H1 (cell line): ENCODE results near the gene RSL24D1. TPM values are rescaled to one million over a fixed set of nuclear protein-coding genes. Genes with fewer than 3 reads are reported as not detected.

Source experiments
- CTCF ChIA-PET: fragments of 300-600 bp; sonication (Branson Sonifier 250); formaldehyde crosslinking; loops from one replicate; lab custom pipeline; 2021; ENCODE audit not compliant: partially characterized antibody; lab: Charles Lee
- POLR2A ChIA-PET: fragments of 300-600 bp; sonication (Branson Sonifier 250); formaldehyde crosslinking; loops from one replicate; lab custom pipeline; 2021; ENCODE audit warnings: inconsistent platforms; ENCODE audit not compliant: partially characterized antibody; lab: Charles Lee
- DNase-seq, 2 experiments: peaks; one replicate each; pipeline versions ENCODE4 v3.0.0 to v3.0.0-alpha.2; 2010 to 2022; ENCODE audit warnings: low spot score in 2 of 2, low read depth in 1 of 2, mixed read lengths in 1 of 2
- FAIRE-seq: peaks from 2 replicates; lab custom pipeline; 2011; peaks lifted over from hg19 to GRCh38; lab: Jason Lieb, UNC
- H2AFZ ChIP-seq: 2 replicates; pipeline ENCODE4 v1.8.1; 2012; ENCODE audit warnings: low read length, inconsistent platforms
- H2AK5ac ChIP-seq: 2 replicates; pipeline ENCODE4 v1.6.1; 2013; ENCODE audit warnings: low read depth, low read length
- H2BK120ac ChIP-seq: replicated peaks from 2 replicates; pipeline ENCODE3; 2013; ENCODE audit warnings: low read depth, low read length, inconsistent platforms
- H2BK12ac ChIP-seq: 2 replicates; pipeline ENCODE4 v1.6.1; 2013; ENCODE audit warnings: low read depth, low read length
- H2BK15ac ChIP-seq: 2 replicates; pipeline ENCODE4 v1.6.1; 2013; ENCODE audit warnings: low read length
- H2BK20ac ChIP-seq: 2 replicates; pipeline ENCODE4 v1.6.1; 2013; ENCODE audit warnings: low read length
- H2BK5ac ChIP-seq: 2 replicates; pipeline ENCODE4 v1.6.1; 2013; ENCODE audit warnings: low read depth, low read length
- H3K14ac ChIP-seq: 2 replicates; pipeline ENCODE4 v1.6.1; 2013; ENCODE audit warnings: inconsistent platforms; ENCODE audit not compliant: insufficient read length
- H3K18ac ChIP-seq: 2 replicates; pipeline ENCODE4 v1.6.1; 2013; ENCODE audit warnings: low read length; ENCODE audit errors: extremely low read depth
- H3K23ac ChIP-seq: 2 replicates; pipeline ENCODE4 v1.6.1; 2013; ENCODE audit warnings: inconsistent platforms; ENCODE audit not compliant: insufficient read length
- H3K23me2 ChIP-seq: 2 replicates; pipeline ENCODE4 v1.6.1; 2013; ENCODE audit warnings: low read depth, low read length
- H3K27ac ChIP-seq: 2 replicates; pipeline ENCODE4 v1.6.1; 2011; ENCODE audit warnings: low read depth, low read length, inconsistent platforms
- H3K27me3 ChIP-seq, 4 experiments: replicated peaks in 1 of 4; 1 replicate in 1 of 4; 2 replicates in 3 of 4; pipeline versions ENCODE4 v1.6.1 to v1.8.1; 2011 to 2013; ENCODE audit warnings: low read length in 3 of 4, mild to moderate bottlenecking in 3 of 4, inconsistent platforms in 2 of 4, mixed read lengths in 2 of 4, moderate library complexity in 1 of 4; ENCODE audit not compliant: control insufficient read depth in 3 of 4, insufficient read depth in 3 of 4; ENCODE audit errors: extremely low read depth in 1 of 4
- H3K36me3 ChIP-seq, 4 experiments: 2 replicates each; pipeline versions ENCODE4 v1.6.1 to v1.8.1; 2011 to 2013; ENCODE audit warnings: mild to moderate bottlenecking in 4 of 4, low read length in 3 of 4, moderate library complexity in 2 of 4, control low read depth in 1 of 4, inconsistent platforms in 1 of 4; ENCODE audit not compliant: insufficient read depth in 4 of 4, control insufficient read depth in 2 of 4
- H3K4ac ChIP-seq: replicated peaks from 2 replicates; pipeline ENCODE3; 2013; ENCODE audit warnings: low read length, low read depth, mixed read lengths, inconsistent platforms; ENCODE audit not compliant: insufficient read length
- H3K4me1 ChIP-seq, 4 experiments: replicated peaks in 1 of 4; 1 replicate in 1 of 4; 2 replicates in 3 of 4; pipeline versions ENCODE4 v1.6.1 to v1.8.1; 2011 to 2013; ENCODE audit warnings: low read length in 3 of 4, inconsistent platforms in 2 of 4, mixed read lengths in 1 of 4; ENCODE audit not compliant: insufficient read depth in 4 of 4, control insufficient read depth in 3 of 4
- H3K4me2 ChIP-seq, 2 experiments: 2 replicates each; pipeline versions ENCODE4 v1.6.1 to v1.8.1; 2011 to 2013; ENCODE audit warnings: low read depth in 2 of 2, low read length in 2 of 2, control low read depth in 1 of 2, inconsistent platforms in 1 of 2, mild to moderate bottlenecking in 1 of 2; ENCODE audit not compliant: insufficient read depth in 1 of 2
- H3K4me3 ChIP-seq, 4 experiments: fragments of 200-600, 300-600 bp in 1 of 4; sonication (generic), shearing (Covaris generic), sonication (Bioruptor Twin) in 1 of 4; 2 replicates each; pipeline versions ENCODE4 v1.5.1 to v1.8.1; 2011 to 2016; ENCODE audit warnings: low read length in 4 of 4, low read depth in 3 of 4, control low read depth in 2 of 4, inconsistent platforms in 2 of 4, mild to moderate bottlenecking in 2 of 4, mixed read lengths in 1 of 4, moderate library complexity in 1 of 4; ENCODE audit not compliant: insufficient read depth in 2 of 4; ENCODE audit errors: extremely low read depth in 1 of 4
- H3K56ac ChIP-seq: replicated peaks from 2 replicates; pipeline ENCODE3; 2013; ENCODE audit warnings: low read depth, mild to moderate bottlenecking, mixed read lengths, low read length, inconsistent platforms; ENCODE audit not compliant: insufficient read length
- H3K79me1 ChIP-seq: 2 replicates; pipeline ENCODE4 v1.6.1; 2013; ENCODE audit warnings: low read depth, low read length, control low read depth
- H3K79me2 ChIP-seq, 2 experiments: 2 replicates each; pipeline versions ENCODE4 v1.6.1 to v1.8.1; 2012 to 2013; ENCODE audit warnings: low read length in 2 of 2, mild to moderate bottlenecking in 2 of 2, inconsistent platforms in 1 of 2; ENCODE audit not compliant: insufficient read depth in 2 of 2, control insufficient read depth in 1 of 2
- H3K9ac ChIP-seq, 4 experiments: replicated peaks in 1 of 4; 1 replicate in 1 of 4; 2 replicates in 3 of 4; pipeline versions ENCODE4 v1.6.1 to v1.8.1; 2011 to 2013; ENCODE audit warnings: low read depth in 3 of 4, low read length in 3 of 4, control low read depth in 2 of 4, mild to moderate bottlenecking in 2 of 4, moderate library complexity in 2 of 4, inconsistent platforms in 1 of 4; ENCODE audit errors: extremely low read depth in 1 of 4
- H3K9me3 ChIP-seq, 2 experiments: 2 replicates each; pipeline versions ENCODE4 v1.6.1 to v1.8.1; 2012 to 2013; ENCODE audit warnings: mild to moderate bottlenecking in 2 of 2, moderate library complexity in 2 of 2, control low read depth in 1 of 2, inconsistent platforms in 1 of 2, low read depth in 1 of 2, low read length in 1 of 2, mixed read lengths in 1 of 2; ENCODE audit not compliant: insufficient read depth in 2 of 2
- H4K20me1 ChIP-seq, 2 experiments: replicated peaks in 1 of 2; 2 replicates each; pipeline versions ENCODE3 to v1.8.1; 2011 to 2013; ENCODE audit warnings: inconsistent platforms in 2 of 2, low read length in 2 of 2, mild to moderate bottlenecking in 1 of 2; ENCODE audit not compliant: insufficient read depth in 2 of 2, control insufficient read depth in 1 of 2
- H4K5ac ChIP-seq: 2 replicates; pipeline ENCODE4 v1.6.1; 2013; ENCODE audit warnings: low read length, low read depth, mixed read lengths, inconsistent platforms; ENCODE audit not compliant: insufficient read length
- H4K8ac ChIP-seq: 2 replicates; pipeline ENCODE4 v1.8.0; 2013; ENCODE audit warnings: mild to moderate bottlenecking, moderate library complexity, low read length, inconsistent platforms; ENCODE audit not compliant: insufficient read depth; ENCODE audit errors: extremely low read depth
- H4K91ac ChIP-seq: replicated peaks from 2 replicates; pipeline ENCODE3; 2013; ENCODE audit warnings: low read length, mixed read lengths, inconsistent platforms; ENCODE audit not compliant: insufficient read length
- BCL11A ChIP-seq, 2 experiments: IDR thresholded peaks; one replicate each; pipeline ENCODE4 v1.6.1; 2011; ENCODE audit warnings: low read depth in 2 of 2, low read length in 2 of 2, mild to moderate bottlenecking in 2 of 2
- CTBP2 ChIP-seq: IDR thresholded peaks from 2 replicates; pipeline ENCODE4 v1.7.0; 2011; ENCODE audit warnings: borderline replicate concordance, mild to moderate bottlenecking, moderate library complexity, mixed read lengths, low read length; ENCODE audit not compliant: insufficient read depth, insufficient read length
- HDAC2 ChIP-seq, 2 experiments: fragments of 300-600 bp in 1 of 2; sonication (generic) in 1 of 2; IDR thresholded peaks; 2 replicates each; pipeline ENCODE4 v1.6.1; 2011 to 2012; ENCODE audit warnings: low read depth in 2 of 2, low read length in 2 of 2, mild to moderate bottlenecking in 2 of 2, moderate library complexity in 2 of 2, borderline replicate concordance in 1 of 2, inconsistent platforms in 1 of 2
- RAD21 ChIP-seq, 2 experiments: IDR thresholded peaks in 1 of 2; conservative IDR thresholded peaks in 1 of 2; 2 replicates each; pipeline ENCODE4 v1.6.1; 2011; ENCODE audit warnings: low read depth in 2 of 2, low read length in 2 of 2, improper control_type of control experiment in 1 of 2, inconsistent platforms in 1 of 2, mild to moderate bottlenecking in 1 of 2, moderate library complexity in 1 of 2
- SP2 ChIP-seq: IDR thresholded peaks from 2 replicates; pipeline ENCODE4 v1.6.1; 2012; ENCODE audit warnings: mild to moderate bottlenecking, low read length, inconsistent platforms
- WGBS, 2 experiments: shearing (Covaris generic) in 1 of 2; methylation state at CpG; one replicate each; pipeline versions ENCODE4 v1.1.6 to v1.1.7; 2013 to 2015; ENCODE audit warnings: low lambda C conversion rate in 2 of 2, mixed read lengths in 2 of 2, inconsistent platforms in 1 of 2, low coverage in 1 of 2, missing lambda C conversion rate in 1 of 2; ENCODE audit not compliant: insufficient replicate concordance in 2 of 2, insufficient coverage in 1 of 2, insufficient read length in 1 of 2; ENCODE audit errors: extremely low coverage in 1 of 2, missing lambda C conversion rate in 1 of 2; 5-methylcytosine and 5-hydroxymethylcytosine counted together
- polyA plus RNA-seq, 7 experiments: library from polyadenylated mRNA; depleted of rRNA in 3 of 7; stranded (reverse) in 5 of 7; unstranded in 2 of 7; fragments of >200 nt in 5 of 7; fragments of 200-250 nt in 2 of 7; gene quantifications; 1 replicate in 5 of 7; 2 replicates in 1 of 7; 4 replicates in 1 of 7; pipeline versions ENCODE4 v1.2.1 to v1.2.3, GENCODE V29; 2011 to 2013; ENCODE audit warnings: missing spikeins in 2 of 7, mixed read lengths in 2 of 7
- total RNA-seq: library from RNA; stranded (reverse); fragmentation: NEBNext Ultra II Directional; extraction: Animal tissue kit (Norgen Biotek cat#: 25700); gene quantifications from 2 replicates; pipeline ENCODE4 v1.2.1, GENCODE V29; 2021
- TF ChIP-seq, protein P1 (sequence below): IDR thresholded peaks from 2 replicates; pipeline ENCODE4 v1.6.1; 2012; ENCODE audit warnings: low read length, inconsistent platforms
- TF ChIP-seq, protein P2 (sequence below): IDR thresholded peaks from 2 replicates; pipeline ENCODE4 v1.6.1; 2011; ENCODE audit warnings: low read length, improper control_type of control experiment

Gene RSL24D1
- total and polyA plus RNA-seq, 2 of the 8 experiments (the other 6 are each of a cell fraction or from before 2014, with no cell fraction given): 45.7 to 130 TPM

DNA sequence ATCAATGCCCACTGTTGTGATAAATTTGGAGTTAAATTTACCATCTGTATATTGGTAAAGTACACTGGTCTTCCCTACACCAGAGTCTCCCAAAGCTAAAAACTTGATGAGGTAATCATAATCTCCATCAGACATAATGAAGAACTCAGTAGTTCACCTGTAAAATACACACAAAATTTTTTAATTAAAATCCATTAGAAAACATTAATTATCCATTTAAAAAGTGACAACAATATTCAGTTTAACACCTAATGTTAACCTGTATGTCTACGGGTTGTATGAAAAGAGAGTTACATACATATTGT lies 38.0 kb upstream of the RSL24D1 start:
- H3K4me3 ChIP-seq: no peak overlapping the region
- no peak overlapping the region for H3K18ac ChIP-seq

More for the DNA sequence above, 38.0 kb upstream of the RSL24D1 start:
- H4K20me1 ChIP-seq: no peaks in the 10 kb centered on the region
- CTCF ChIA-PET: no interaction called here
- 100% methylated on average over 1 of the region's 1 CpG; no CpG with 5 or more reads in 1 of the 2 experiments for WGBS, 2 experiments
- H3K27ac ChIP-seq: no peak overlapping the region
- FAIRE-seq: no peak
- no peak overlapping the region for H2BK120ac ChIP-seq
- no peaks in the 10 kb centered on the region for H3K79me2 ChIP-seq
- H3K4ac ChIP-seq: no peak overlapping the region
- H2AK5ac ChIP-seq: no peak overlapping the region
- H3K23ac ChIP-seq: no peak overlapping the region
- H4K8ac ChIP-seq: no peak overlapping the region
- H3K27me3 ChIP-seq: no peaks in the 10 kb centered on the region
- no peak overlapping the region for H4K5ac ChIP-seq
- H3K36me3 ChIP-seq: no peaks in the 10 kb centered on the region
- no peak overlapping the region for H2BK12ac ChIP-seq
- H3K56ac ChIP-seq: no peak overlapping the region
- no peaks in the 10 kb centered on the region for H3K9me3 ChIP-seq
- H3K9ac ChIP-seq: no peak overlapping the region
- H2AFZ ChIP-seq: no peak overlapping the region
- H4K91ac ChIP-seq: no peak overlapping the region
- POLR2A ChIA-PET: no interaction called here
- no peaks in the 10 kb centered on the region for H3K4me1 ChIP-seq
- TF ChIP-seq, protein P1, sequence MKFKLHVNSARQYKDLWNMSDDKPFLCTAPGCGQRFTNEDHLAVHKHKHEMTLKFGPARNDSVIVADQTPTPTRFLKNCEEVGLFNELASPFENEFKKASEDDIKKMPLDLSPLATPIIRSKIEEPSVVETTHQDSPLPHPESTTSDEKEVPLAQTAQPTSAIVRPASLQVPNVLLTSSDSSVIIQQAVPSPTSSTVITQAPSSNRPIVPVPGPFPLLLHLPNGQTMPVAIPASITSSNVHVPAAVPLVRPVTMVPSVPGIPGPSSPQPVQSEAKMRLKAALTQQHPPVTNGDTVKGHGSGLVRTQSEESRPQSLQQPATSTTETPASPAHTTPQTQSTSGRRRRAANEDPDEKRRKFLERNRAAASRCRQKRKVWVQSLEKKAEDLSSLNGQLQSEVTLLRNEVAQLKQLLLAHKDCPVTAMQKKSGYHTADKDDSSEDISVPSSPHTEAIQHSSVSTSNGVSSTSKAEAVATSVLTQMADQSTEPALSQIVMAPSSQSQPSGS: no peak
- TF ChIP-seq, protein P2, sequence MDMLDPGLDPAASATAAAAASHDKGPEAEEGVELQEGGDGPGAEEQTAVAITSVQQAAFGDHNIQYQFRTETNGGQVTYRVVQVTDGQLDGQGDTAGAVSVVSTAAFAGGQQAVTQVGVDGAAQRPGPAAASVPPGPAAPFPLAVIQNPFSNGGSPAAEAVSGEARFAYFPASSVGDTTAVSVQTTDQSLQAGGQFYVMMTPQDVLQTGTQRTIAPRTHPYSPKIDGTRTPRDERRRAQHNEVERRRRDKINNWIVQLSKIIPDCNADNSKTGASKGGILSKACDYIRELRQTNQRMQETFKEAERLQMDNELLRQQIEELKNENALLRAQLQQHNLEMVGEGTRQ: no peak
- no peak for TF ChIP-seq CTBP2
- TF ChIP-seq RAD21 (IDR thresholded peaks at IDR 0.05 in 1 of 2, conservative IDR thresholded peaks at IDR 0.05 in 1 of 2; ENCODE audit: low read depth in 2 of 2, low read length in 2 of 2): no peak
- no peak for TF ChIP-seq SP2
- TF ChIP-seq BCL11A (IDR thresholded peaks at IDR 0.05; ENCODE audit: low read depth in 2 of 2, low read length in 2 of 2): no peak
- no peak for TF ChIP-seq HDAC2 (IDR thresholded peaks at IDR 0.05; ENCODE audit: borderline replicate concordance in 1 of 2, low read depth in 2 of 2, low read length in 2 of 2)
- TF ChIP-seq, all 59 proteins: peak for 0
- H2BK20ac ChIP-seq: no peak overlapping the region
- DNase-seq: no peak
- no peak overlapping the region for H3K4me2 ChIP-seq
- no peaks in the 10 kb centered on the region for H3K79me1 ChIP-seq
- no peak overlapping the region for H2BK15ac ChIP-seq
- H3K23me2 ChIP-seq: no peaks in the 10 kb centered on the region
- H2BK5ac ChIP-seq: no peak overlapping the region
- no peak overlapping the region for H3K14ac ChIP-seq
